ENCODE results near the gene KCNAB1.
"Not testable (repeated sequence)": the region's sequence is repeated elsewhere in the genome, so short reads cannot be mapped to it uniquely, and the experiment has no call there.

Gene KCNAB1

DNA sequence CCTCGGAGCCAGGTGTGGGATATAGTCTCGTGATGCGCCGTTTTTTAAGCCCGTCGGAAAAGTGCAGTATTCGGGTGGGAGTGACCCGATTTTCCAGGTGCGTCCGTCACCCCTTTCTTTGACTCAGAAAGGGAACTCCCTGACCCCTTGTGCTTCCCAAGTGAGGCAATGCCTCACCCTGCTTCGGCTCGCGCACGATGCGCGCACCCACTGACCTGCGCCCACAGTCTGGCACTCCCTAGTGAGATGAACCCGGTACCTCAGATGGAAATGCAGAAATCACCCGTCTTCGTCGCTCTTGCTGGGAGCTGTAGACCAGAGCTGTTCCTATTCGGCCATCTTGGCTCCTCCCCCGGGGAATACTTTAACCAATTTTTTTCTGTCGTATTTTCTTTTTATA, 164.3 kb downstream of the KCNAB1 start:
- DNase-seq: not testable (repeated sequence)

DNA sequence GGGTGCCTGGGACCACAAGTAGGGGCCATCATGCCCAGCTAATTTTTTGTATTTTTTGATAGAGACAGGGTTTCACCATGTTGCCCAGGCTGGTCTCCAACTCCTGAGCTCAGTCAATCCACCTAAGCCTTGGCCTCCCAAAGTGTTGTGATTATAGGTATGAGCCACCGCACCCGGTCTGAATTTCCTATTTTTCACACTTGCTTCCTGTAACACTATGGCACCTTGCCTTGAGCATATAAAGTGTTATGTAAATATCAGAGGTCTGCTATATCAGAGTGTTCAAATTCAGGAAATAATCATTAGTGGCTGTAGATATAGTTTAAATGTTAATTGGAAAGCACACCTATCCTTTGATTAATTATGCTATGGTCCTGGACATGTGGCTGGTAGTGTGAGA, 165.2 kb downstream of the KCNAB1 start:
- DNase-seq: no peak

GRCh38 chr3:156290924-156291271, 170.5 kb downstream of the KCNAB1 start:
- DNase-seq: no peak

DNA sequence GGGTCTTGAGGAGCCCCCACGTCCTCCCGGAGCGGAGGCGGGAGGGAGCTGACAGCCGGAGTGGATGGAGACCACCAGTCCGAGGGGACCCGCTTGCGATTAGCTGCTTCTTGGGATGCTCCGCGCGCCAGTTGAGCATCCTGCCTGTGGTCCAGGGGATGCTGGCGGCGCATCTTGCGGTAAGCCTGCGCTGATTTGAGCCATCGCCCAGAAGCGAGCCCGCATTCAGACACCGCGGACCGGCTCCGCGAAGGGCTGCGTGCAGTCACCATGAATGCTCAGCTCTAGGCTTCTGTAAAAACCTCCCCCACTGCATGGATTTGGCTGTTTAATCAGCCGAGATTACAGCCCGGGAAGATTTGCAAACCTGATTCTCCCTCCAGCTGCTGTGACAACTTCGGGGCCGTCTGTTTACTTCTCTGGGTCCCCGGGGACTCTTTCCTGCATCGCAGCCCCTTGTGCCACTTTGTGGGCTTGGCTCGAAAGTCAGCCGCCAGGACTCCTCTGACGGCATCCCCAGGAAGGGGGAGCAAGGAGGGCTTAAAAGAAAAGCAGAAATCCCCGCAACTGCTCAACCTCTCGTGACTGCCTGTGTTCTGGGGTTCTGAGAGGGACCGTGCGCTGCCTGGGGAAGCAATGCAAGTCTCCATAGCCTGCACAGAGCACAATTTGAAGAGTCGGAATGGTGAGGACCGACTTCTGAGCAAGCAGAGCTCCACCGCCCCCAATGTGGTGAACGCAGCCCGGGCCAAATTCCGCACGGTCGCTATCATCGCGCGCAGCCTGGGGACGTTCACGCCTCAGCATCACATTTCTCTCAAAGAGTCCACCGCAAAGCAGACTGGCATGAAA, 171.1 kb downstream of the KCNAB1 start:
- no peak for DNase-seq

DNA sequence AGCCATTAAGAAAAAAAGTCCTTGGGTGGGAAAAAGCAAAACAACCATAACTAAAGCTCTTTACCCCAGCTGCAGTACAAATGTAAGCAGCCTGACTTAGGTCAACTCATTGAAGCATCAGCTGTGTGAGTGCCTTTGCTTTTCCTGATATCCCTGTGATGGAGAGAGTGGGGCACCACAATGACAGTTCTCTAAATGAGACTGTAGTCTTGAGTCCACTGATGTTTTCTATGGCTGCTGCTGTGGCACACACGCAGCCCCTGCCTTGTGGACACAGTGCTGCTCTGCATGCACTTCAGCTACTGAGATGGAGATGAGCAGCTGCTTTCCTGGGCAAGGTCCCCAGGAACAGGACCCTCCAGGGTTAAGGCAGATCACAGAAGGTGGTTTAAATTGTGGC, 173.2 kb downstream of the KCNAB1 start:
- DNase-seq: no peak

- DNase-seq: no peak
Observed at GRCh38 chr3:156297582-156297981, 177.2 kb downstream of the KCNAB1 start.

DNA sequence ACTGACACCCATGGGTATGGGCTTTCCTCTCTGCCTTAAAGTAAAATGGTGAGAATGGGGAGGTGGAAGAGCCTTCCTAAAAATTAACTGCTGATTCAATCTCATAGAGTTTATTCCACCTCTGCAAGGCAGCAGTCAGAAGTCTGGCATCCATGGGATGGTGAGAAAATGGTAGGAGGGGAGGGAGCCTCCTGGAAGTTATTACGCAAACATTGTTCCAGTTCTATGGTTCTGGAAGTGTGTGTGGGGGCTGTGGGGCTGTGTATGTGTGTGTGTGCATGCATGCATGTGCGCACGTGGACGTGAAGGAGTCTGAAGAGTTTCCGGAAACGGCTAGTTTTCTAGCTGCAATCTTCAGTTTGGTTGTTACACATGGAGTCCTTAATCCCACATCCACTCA, 177.6 kb downstream of the KCNAB1 start:
- DNase-seq: no peak

- DNase-seq: no peak
Observed at GRCh38 chr3:156298938-156299337, 178.6 kb downstream of the KCNAB1 start.

DNA sequence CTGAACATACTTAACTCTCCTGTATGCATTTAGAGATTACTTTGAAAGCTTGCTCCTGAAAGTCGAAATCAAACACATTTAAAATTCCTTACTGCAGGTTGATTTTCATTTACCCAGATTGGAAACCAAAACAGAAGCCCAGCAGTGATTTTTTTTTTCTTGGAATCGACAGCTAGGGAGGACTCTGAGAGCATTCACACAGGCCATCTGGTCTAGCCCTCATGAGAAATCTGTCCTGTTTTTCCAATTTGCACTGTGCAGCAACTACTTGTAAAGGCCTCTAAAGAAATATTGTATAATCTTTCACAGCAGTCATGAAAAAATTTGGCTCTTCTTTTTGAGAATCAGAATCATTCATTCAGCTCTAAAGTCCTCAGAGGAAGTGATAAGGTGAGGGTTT, 179.2 kb downstream of the KCNAB1 start:
- no peak for DNase-seq

- no peak for DNase-seq
Observed at GRCh38 chr3:156300371-156300770, 180.0 kb downstream of the KCNAB1 start.

DNA sequence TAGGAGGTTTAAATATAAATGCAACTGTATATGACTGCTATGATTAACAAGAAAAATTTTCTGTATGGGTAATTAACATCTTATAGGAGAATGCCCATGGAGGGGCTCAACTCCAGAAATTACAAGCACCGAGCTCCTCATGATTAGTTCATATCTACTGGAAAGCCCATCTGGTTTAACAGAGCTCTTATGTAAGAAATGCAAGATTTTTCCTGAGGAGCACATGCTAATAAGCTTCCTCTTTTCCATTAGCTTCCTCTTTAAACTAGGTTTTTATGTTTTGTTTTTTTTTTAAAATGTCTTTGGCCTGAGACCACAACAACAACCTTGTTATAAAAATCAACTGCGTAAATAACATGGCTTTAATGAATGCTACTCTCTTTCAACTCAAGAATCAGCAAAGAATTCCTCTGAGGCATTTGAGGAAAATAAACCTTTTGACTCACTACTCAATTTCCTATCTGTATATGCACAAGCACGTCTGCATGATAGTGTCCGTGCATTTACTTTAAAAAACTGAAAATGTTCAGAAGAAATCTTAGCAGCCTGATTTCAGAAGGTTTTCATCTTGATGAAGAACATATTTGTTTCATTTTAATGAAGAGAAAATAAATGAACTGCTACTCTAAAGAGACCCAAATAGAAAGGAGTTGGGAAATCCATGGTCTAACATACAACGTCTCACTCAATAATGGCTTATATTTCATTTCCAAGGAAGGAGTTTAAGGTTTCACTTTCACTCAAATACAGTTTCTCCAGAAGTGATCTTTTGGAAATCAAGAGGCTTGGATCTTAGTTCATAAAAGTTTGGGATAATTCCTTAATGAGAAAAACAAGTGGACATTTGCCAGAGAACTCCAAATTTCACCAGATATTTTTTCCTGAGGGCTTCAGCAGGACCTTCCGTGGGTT, 180.8 kb downstream of the KCNAB1 start:
- no peak for DNase-seq

DNA sequence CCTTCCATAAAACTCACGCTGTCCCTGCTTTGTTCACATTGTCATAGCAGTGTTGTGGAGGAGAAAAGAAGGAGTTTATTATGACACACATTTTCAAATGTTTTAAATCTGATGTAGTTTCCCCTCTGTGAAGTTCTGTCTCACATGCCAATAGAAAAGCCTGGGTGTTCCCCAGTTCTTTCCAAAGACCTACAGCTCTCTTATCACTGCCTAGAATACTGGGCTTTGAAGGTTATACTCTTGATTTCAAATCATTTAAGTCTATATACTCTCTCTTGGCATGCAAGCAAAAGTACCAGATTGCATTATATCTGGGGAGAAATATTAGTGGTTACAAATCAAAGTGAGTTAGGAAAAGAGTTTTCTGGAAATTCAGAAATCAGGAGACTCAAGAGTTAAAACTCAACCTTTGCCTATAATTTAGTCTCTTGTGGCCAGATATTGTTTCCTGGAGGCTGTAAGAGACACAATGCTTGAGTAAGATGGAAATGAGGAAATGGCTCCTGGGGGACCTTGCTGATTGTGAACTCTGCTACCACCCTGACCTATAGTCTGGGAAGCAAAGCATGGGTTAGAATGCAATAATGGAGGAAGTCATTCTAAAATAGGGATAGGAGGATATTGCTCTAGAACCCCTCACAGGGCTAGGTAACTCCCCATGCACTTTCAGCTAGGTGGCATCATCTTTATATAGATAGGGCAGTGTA, 182.8 kb downstream of the KCNAB1 start:
- no peak for DNase-seq

GRCh38 chr3:156304406-156304805, 184.0 kb downstream of the KCNAB1 start:
- no peak for DNase-seq

DNA sequence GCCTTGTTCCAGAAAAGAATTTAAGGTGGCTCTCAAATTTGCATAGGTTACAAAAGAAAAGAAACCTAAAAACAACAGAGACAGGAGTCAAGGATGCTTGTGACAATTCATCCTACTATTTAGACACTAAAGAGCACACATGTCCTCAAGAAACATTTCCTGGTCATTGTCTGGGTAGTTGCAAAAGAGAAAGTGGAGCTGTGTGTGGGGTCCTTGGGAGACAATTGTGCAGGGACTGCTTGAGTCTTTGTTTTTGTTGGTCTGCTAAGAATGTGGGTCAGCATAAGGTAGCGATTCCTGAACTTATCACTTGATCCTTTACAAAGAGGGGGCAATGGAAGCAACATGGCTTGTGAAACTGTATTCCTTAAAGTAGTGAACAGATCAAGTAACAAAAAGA, 185.3 kb downstream of the KCNAB1 start:
- no peak for DNase-seq

- no peak for DNase-seq
Observed at GRCh38 chr3:156307704-156308103, 187.3 kb downstream of the KCNAB1 start.

DNA sequence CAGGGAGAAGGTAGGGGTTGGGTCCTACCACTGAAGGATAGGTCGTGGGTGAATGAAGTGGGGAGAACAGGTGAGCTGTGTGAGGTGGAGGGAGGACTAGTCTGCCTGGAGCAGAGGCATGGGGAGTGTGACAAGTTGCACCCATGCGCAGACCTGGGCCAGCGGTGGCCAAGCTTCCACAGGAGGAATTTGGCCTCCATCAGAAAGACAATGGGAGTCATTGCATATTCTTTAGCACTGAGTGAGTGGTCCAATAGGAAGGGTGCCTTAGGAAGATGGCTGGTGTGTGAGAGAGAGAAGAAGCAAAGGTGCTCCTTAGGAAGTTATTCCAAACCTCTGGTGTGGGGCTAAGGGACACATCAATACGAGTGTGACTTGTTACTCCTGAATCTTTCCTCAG, 191.1 kb downstream of the KCNAB1 start:
- DNase-seq: no peak

- no peak for DNase-seq
Observed at GRCh38 chr3:156311930-156312329, 191.6 kb downstream of the KCNAB1 start.

- no peak for DNase-seq
Observed at GRCh38 chr3:156316076-156316475, 195.7 kb downstream of the KCNAB1 start.

GRCh38 chr3:156317462-156318074, 197.2 kb downstream of the KCNAB1 start:
- no peak for DNase-seq

GRCh38 chr3:156321945-156322344, 201.6 kb downstream of the KCNAB1 start:
- no peak for DNase-seq

DNA sequence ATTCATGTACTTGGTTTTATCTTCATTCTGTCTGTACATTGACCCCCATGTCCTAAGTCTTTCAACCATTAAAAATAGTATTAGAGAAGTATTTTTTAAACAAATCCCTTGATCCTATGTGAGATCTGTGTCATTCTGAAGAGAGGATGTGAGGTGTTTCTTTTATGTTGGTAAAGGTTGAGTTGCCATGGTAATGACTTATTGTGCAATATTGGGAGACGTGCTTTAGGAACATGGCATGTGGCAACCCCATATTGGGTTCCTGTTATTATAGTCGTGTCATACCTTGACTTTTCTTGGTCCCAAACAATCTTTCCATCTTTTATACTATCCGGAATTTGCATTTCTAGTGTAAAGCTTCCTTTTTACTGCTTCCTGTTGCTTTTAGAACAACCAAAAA, 203.1 kb downstream of the KCNAB1 start:
- DNase-seq: no peak

GRCh38 chr3:156330415-156330814, 210.0 kb downstream of the KCNAB1 start:
- no peak for DNase-seq

- no peak for DNase-seq
Observed at GRCh38 chr3:156332304-156332703, 211.9 kb downstream of the KCNAB1 start.

All from stimulated activated CD4-positive, alpha-beta T cell treated with anti-CD3 and anti-CD28 coated beads, Interleukin-4, amount 100 ng/mL, for 24 hours (primary cell).